ENCODE data around the gene KLK3.

Gene KLK3

DNA sequence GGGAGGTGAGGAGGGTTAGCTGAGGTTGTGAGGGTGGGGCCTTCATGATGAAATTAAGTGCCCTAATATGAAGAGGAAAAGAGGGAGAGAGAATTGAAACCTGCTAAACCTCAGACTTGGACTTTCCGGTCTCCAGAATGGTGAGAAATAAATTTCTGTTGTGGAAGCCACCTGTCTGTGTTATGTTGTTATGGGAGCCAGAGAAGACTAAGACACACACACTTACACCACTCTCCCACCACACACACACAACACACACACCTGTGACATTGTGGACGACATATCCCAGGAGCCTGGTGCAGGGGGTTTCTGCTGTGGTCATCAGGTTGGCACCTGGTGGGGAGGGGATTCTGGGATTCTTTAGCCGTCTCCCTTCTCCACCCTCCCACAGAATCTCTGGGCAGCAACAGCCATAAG is 42.5 kb downstream of the KLK3 start:
- H3K27ac ChIP-seq (ENCODE audit: low read depth, low read length, poor library complexity, severe bottlenecking), result no peak overlapping the region
- no peaks in the 10 kb centered on the region for H3F3A ChIP-seq (ENCODE audit: insufficient read depth, low read length)
- no peak overlapping the region for H3K9ac ChIP-seq (ENCODE audit: low read length)

DNA sequence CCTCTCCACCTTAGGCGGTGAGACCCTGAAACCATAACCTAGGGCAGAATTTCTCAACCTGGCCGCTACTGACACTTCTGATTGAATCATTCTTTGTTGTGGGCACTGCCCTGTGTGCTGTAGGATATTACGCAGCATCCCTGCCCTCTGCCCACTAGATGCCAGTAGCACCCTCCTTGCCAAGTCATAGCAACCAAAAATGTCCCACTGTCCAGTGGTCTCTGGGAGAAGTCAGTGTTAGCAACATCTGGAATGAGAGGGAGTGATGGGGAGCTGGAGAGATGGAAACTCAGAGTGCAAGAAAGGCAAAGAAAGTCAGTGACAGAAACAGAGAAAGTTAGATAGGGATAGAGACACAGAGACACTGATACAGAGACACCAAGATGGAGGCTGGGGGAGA is 42.9 kb downstream of the KLK3 start:
- no peak overlapping the region for H3K9ac ChIP-seq (ENCODE audit: low read length)
- no peak overlapping the region for H3K27ac ChIP-seq (ENCODE audit: low read depth, low read length, poor library complexity, severe bottlenecking)
- H3K9me2 ChIP-seq (ENCODE audit: low read depth, low read length), result no peaks in the 10 kb centered on the region
- no peak overlapping the region for H3K4me2 ChIP-seq (ENCODE audit: low read length)
- H3K4me1 ChIP-seq (ENCODE audit: insufficient read depth, low read length, severe bottlenecking), result no peaks in the 10 kb centered on the region
- H3F3A ChIP-seq (ENCODE audit: insufficient read depth, low read length), result no peaks in the 10 kb centered on the region
- no peaks in the 10 kb centered on the region for H3K79me2 ChIP-seq (ENCODE audit: insufficient read depth, low read length)
- H3K27me3 ChIP-seq (ENCODE audit: insufficient read depth, low read length), result no peaks in the 10 kb centered on the region
- H3K36me3 ChIP-seq (ENCODE audit: insufficient read depth, low read length), result no peaks in the 10 kb centered on the region; the same call in 1 of the 2 replicates
- TF ChIP-seq, protein P1, sequence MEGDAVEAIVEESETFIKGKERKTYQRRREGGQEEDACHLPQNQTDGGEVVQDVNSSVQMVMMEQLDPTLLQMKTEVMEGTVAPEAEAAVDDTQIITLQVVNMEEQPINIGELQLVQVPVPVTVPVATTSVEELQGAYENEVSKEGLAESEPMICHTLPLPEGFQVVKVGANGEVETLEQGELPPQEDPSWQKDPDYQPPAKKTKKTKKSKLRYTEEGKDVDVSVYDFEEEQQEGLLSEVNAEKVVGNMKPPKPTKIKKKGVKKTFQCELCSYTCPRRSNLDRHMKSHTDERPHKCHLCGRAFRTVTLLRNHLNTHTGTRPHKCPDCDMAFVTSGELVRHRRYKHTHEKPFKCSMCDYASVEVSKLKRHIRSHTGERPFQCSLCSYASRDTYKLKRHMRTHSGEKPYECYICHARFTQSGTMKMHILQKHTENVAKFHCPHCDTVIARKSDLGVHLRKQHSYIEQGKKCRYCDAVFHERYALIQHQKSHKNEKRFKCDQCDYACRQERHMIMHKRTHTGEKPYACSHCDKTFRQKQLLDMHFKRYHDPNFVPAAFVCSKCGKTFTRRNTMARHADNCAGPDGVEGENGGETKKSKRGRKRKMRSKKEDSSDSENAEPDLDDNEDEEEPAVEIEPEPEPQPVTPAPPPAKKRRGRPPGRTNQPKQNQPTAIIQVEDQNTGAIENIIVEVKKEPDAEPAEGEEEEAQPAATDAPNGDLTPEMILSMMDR (IDR thresholded peaks at IDR 0.05; ENCODE audit: low read length), result no peak
- TF ChIP-seq EZH2 (IDR thresholded peaks at IDR 0.05; ENCODE audit: borderline replicate concordance, low read length), result no peak
- no peak overlapping the region for H3K4me3 ChIP-seq (ENCODE audit: low read depth, low read length, poor library complexity, severe bottlenecking)
- no peaks in the 10 kb centered on the region for H4K20me1 ChIP-seq (ENCODE audit: insufficient read depth, low read length)
- 0 out of 2 replicates have a peak, but pooled peaks cover 3% of the 10 kb centered on the region for H3K9me3 ChIP-seq (ENCODE audit: low read length)
- no peak overlapping the region for H2AFZ ChIP-seq (ENCODE audit: low read length)

More for the DNA sequence above, 42.5 kb downstream of the KLK3 start:
- H3K4me2 ChIP-seq (ENCODE audit: low read length), result no peak overlapping the region
- no peaks in the 10 kb centered on the region; the same call in 1 of the 2 replicates for H3K36me3 ChIP-seq (ENCODE audit: insufficient read depth, low read length)
- H3K79me2 ChIP-seq (ENCODE audit: insufficient read depth, low read length), result no peaks in the 10 kb centered on the region
- no peaks in the 10 kb centered on the region for H3K27me3 ChIP-seq (ENCODE audit: insufficient read depth, low read length)
- TF ChIP-seq, protein P1 (IDR thresholded peaks at IDR 0.05; ENCODE audit: low read length), result no peak
- TF ChIP-seq EZH2 (IDR thresholded peaks at IDR 0.05; ENCODE audit: borderline replicate concordance, low read length), result no peak
- no peak overlapping the region for H3K4me3 ChIP-seq (ENCODE audit: low read depth, low read length, poor library complexity, severe bottlenecking)
- H3K4me1 ChIP-seq (ENCODE audit: insufficient read depth, low read length, severe bottlenecking), result no peaks in the 10 kb centered on the region
- H2AFZ ChIP-seq (ENCODE audit: low read length), result no peak overlapping the region
- 0 out of 2 replicates have a peak, but pooled peaks cover 3% of the 10 kb centered on the region for H3K9me3 ChIP-seq (ENCODE audit: low read length)
- no peaks in the 10 kb centered on the region for H3K9me2 ChIP-seq (ENCODE audit: low read depth, low read length)
- no peaks in the 10 kb centered on the region for H4K20me1 ChIP-seq (ENCODE audit: insufficient read depth, low read length)

DNA sequence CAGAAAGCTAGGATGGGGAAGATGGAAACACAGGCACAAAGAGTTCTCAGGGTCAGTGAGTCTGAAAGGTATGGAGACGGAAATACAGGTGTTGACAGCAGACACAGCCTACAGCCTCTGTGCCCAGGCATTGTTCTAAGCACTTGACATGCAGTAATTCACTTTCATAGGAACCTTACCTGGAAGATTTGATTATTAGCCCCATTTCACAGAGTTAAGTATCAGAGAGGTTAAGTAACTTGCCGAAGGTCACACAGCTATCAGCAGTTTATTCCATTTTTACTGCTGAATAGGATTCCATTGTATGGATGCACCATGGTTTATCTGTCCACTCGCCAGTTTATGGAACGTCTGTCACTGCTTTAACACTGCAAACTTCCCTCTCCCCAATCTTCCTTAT is 43.3 kb downstream of the KLK3 start:
- Histone ChIP-seq H3K36me3 (ENCODE audit: insufficient read depth, low read length) (no peaks in the 10 kb centered on the region; the same call in 1 of the 2 replicates), H3K4me1 (ENCODE audit: insufficient read depth, low read length, severe bottlenecking) (no peaks in the 10 kb centered on the region), H4K20me1 (ENCODE audit: insufficient read depth, low read length) (no peaks in the 10 kb centered on the region), H3K27ac (ENCODE audit: low read depth, low read length, poor library complexity, severe bottlenecking) (no peak overlapping the region), H3K4me2 (ENCODE audit: low read length) (no peak overlapping the region), H3F3A (ENCODE audit: insufficient read depth, low read length) (no peaks in the 10 kb centered on the region), H3K27me3 (ENCODE audit: insufficient read depth, low read length) (no peaks in the 10 kb centered on the region), H3K79me2 (ENCODE audit: insufficient read depth, low read length) (no peaks in the 10 kb centered on the region), H2AFZ (ENCODE audit: low read length) (no peak overlapping the region), H3K4me3 (ENCODE audit: low read depth, low read length, poor library complexity, severe bottlenecking) (no peak overlapping the region), H3K9me2 (ENCODE audit: low read depth, low read length) (no peaks in the 10 kb centered on the region), H3K9ac (ENCODE audit: low read length) (no peak overlapping the region), H3K9me3 (ENCODE audit: low read length) (0 out of 2 replicates have a peak, but pooled peaks cover 3% of the 10 kb centered on the region)
- TF ChIP-seq EZH2 (IDR thresholded peaks at IDR 0.05; ENCODE audit: borderline replicate concordance, low read length), result no peak
- TF ChIP-seq, protein P1 (IDR thresholded peaks at IDR 0.05; ENCODE audit: low read length), result no peak
